CD14-positive monocyte (primary cell): ENCODE data around the gene PTPRR. TPM values are rescaled to one million over a fixed set of nuclear protein-coding genes. Genes with fewer than 3 reads are reported as not detected.

ENCODE experiments used
- DNase-seq, 3 donors: peaks; one replicate each; pipeline ENCODE4 v3.0.0-alpha.2; 2011 to 2022
- H2AFZ ChIP-seq: 2 replicates; pipeline ENCODE4 v1.6.0; 2012; ENCODE audit warnings: mild to moderate bottlenecking, low read depth, low read length, inconsistent platforms; ENCODE audit not compliant: insufficient read depth, poor library complexity, severe bottlenecking
- H3K27ac ChIP-seq, 2 donors: 1 replicate in 1 of 2; 2 replicates in 1 of 2; pipeline ENCODE4 v1.5.1; 2012 to 2013; ENCODE audit warnings: low read length in 2 of 2, control low read depth in 1 of 2, inconsistent platforms in 1 of 2, low read depth in 1 of 2, mild to moderate bottlenecking in 1 of 2
- H3K27me3 ChIP-seq, 2 donors: one replicate each; pipeline versions ENCODE4 v1.6.0 to v1.6.1; 2011 to 2013; ENCODE audit warnings: low read length in 2 of 2; ENCODE audit not compliant: control insufficient read depth in 2 of 2, insufficient read depth in 2 of 2
- H3K36me3 ChIP-seq, 2 donors: replicated peaks in 1 of 2; 1 replicate in 1 of 2; 2 replicates in 1 of 2; pipeline versions ENCODE4 v1.5.1 to v1.6.1; 2012 to 2013; ENCODE audit warnings: low read length in 2 of 2, control low read depth in 1 of 2, inconsistent platforms in 1 of 2, mild to moderate bottlenecking in 1 of 2; ENCODE audit not compliant: insufficient read depth in 2 of 2, control insufficient read depth in 1 of 2
- H3K4me1 ChIP-seq, 2 donors: 1 replicate in 1 of 2; 2 replicates in 1 of 2; pipeline versions ENCODE4 v1.5.1 to v1.6.1; 2012 to 2013; ENCODE audit warnings: low read length in 2 of 2, control low read depth in 1 of 2, inconsistent platforms in 1 of 2, mild to moderate bottlenecking in 1 of 2, moderate library complexity in 1 of 2; ENCODE audit not compliant: insufficient read depth in 2 of 2, control insufficient read depth in 1 of 2
- H3K4me2 ChIP-seq: replicated peaks from 2 replicates; pipeline ENCODE3; 2012; ENCODE audit warnings: low read length, moderate library complexity, mild to moderate bottlenecking; ENCODE audit not compliant: poor library complexity, severe bottlenecking; ENCODE audit errors: extremely low read depth
- H3K4me3 ChIP-seq, 3 experiments: fragments of 200-600 bp in 1 of 3; sonication (generic) in 1 of 3; replicated peaks in 1 of 3; 1 replicate in 2 of 3; 2 replicates in 1 of 3; pipeline ENCODE4 v1.5.1; 2011 to 2013; ENCODE audit warnings: low read length in 3 of 3, mild to moderate bottlenecking in 3 of 3, control low read depth in 2 of 3, low read depth in 2 of 3, inconsistent platforms in 1 of 3, moderate library complexity in 1 of 3
- H3K79me2 ChIP-seq: 2 replicates; pipeline ENCODE4 v1.6.0; 2012; ENCODE audit warnings: mild to moderate bottlenecking, control low read depth, inconsistent platforms, low read length, moderate library complexity; ENCODE audit not compliant: insufficient read depth
- H3K9ac ChIP-seq: 2 replicates; pipeline ENCODE4 v1.6.0; 2017; ENCODE audit warnings: low read length, mild to moderate bottlenecking; ENCODE audit not compliant: insufficient read depth, poor library complexity, severe bottlenecking
- H3K9me3 ChIP-seq, 2 donors: replicated peaks in 1 of 2; 1 replicate in 1 of 2; 2 replicates in 1 of 2; pipeline versions ENCODE4 v1.5.1 to v1.6.1; 2012 to 2013; ENCODE audit warnings: low read length in 2 of 2, control low read depth in 1 of 2; ENCODE audit not compliant: control insufficient read depth in 1 of 2, insufficient read depth in 1 of 2
- H4K20me1 ChIP-seq: 2 replicates; pipeline ENCODE4 v1.6.0; 2012; ENCODE audit warnings: mild to moderate bottlenecking, low read length, control low read depth, moderate library complexity; ENCODE audit not compliant: insufficient read depth
- H3K27ac Mint-ChIP-seq, 7 donors: one replicate each; pipeline ENCODE4 v1.8.0; 2020; ENCODE audit warnings: mild to moderate bottlenecking in 7 of 7, mixed read lengths in 7 of 7, moderate library complexity in 6 of 7, inconsistent platforms in 2 of 7
- H3K27me3 Mint-ChIP-seq, 3 donors: one replicate each; pipeline ENCODE4 v1.8.0; 2021 to 2022; ENCODE audit warnings: low read depth in 3 of 3, mild to moderate bottlenecking in 3 of 3, mixed read lengths in 3 of 3, moderate library complexity in 3 of 3, inconsistent platforms in 1 of 3
- H3K36me3 Mint-ChIP-seq, 2 donors: one replicate each; pipeline ENCODE4 v1.8.0; 2020; ENCODE audit warnings: mixed read lengths in 2 of 2, inconsistent platforms in 1 of 2, mild to moderate bottlenecking in 1 of 2
- H3K4me1 Mint-ChIP-seq: one replicate; pipeline ENCODE4 v1.8.0; 2020; ENCODE audit warnings: mild to moderate bottlenecking, mixed read lengths
- H3K4me3 Mint-ChIP-seq, 2 donors: one replicate each; pipeline ENCODE4 v1.8.0; 2020; ENCODE audit warnings: mild to moderate bottlenecking in 2 of 2, mixed read lengths in 2 of 2, moderate library complexity in 1 of 2
- H3K9me3 Mint-ChIP-seq, 7 donors: one replicate each; pipeline ENCODE4 v1.8.0; 2020 to 2022; ENCODE audit warnings: mixed read lengths in 7 of 7, mild to moderate bottlenecking in 6 of 7, moderate library complexity in 6 of 7, inconsistent platforms in 2 of 7
- CTCF ChIP-seq: fragments of 200-600 bp; IDR thresholded peaks from one replicate; pipeline ENCODE4 v1.8.0; 2022; ENCODE audit warnings: antibody characterized with exemption, mild to moderate bottlenecking
- WGBS: methylation state at CpG from one replicate; pipeline ENCODE4 v1.1.5; 2013; ENCODE audit warnings: missing lambda C conversion rate; ENCODE audit not compliant: insufficient coverage; 5-methylcytosine and 5-hydroxymethylcytosine counted together
- intact Hi-C, 2 donors: fragments of 100-400 bp; cut with micrococcal nuclease; formaldehyde crosslinking; loops; one replicate each; pipeline versions ENCODE4 v1.15.0 to v1.15.1; 2023
- polyA plus RNA-seq, 3 donors: library from polyadenylated mRNA; depleted of rRNA in 1 of 3; unstranded in 2 of 3; stranded (reverse) in 1 of 3; fragments of 300-500 nt in 2 of 3; fragments of >200 nt in 1 of 3; fragmentation: Illumina TruSeq in 2 of 3; gene quantifications; 1 replicate in 2 of 3; 2 replicates in 1 of 3; pipeline ENCODE4 v1.2.3, GENCODE V29; 2012 to 2021
- small RNA-seq: library from RNA; depleted of rRNA; stranded (forward); fragments of <200 nt; gene quantifications from one replicate; pipeline ENCODE3, GENCODE V24; 2012; ENCODE audit warnings: low read depth; ENCODE audit not compliant: insufficient read length

PTPRR gene
- polyA plus RNA-seq, 3 donors, result not detected

- Mint-ChIP-seq H3K27me3 (peaks cover 0 to 2% (median 1%) of the 10 kb centered on the region in 3 donors), H3K36me3 (no peaks in the 10 kb centered on the region), H3K4me1 (peaks cover 3% of the 10 kb centered on the region), H3K4me3 (no peak overlapping the region), H3K9me3 (peaks cover 0 to 6% (median 2%) of the 10 kb centered on the region in 7 donors), H3K27ac (no peak overlapping the region)
- Histone ChIP-seq H3K4me1 (no peaks in the 10 kb centered on the region), H3K9ac (no peak overlapping the region), H3K36me3 (no peaks in the 10 kb centered on the region), H3K9me3 (peaks cover 0 to 1% of the 10 kb centered on the region in 2 donors), H3K27me3 (no peaks in the 10 kb centered on the region), H4K20me1 (no peaks in the 10 kb centered on the region), H3K27ac (no peak overlapping the region), H3K4me3 (no peak overlapping the region), H3K4me2 (no peak overlapping the region), H3K79me2 (no peaks in the 10 kb centered on the region), H2AFZ (no peak overlapping the region)
- peak; percentile 89 for TF ChIP-seq CTCF
- peak; percentile 10 to 37 (median 11) for DNase-seq
- intact Hi-C loops, result no loop called here
- 6% methylated on average over 2 of the region's 6 CpGs for WGBS
Measured at GRCh38 chr12:70590051-70590450, 330.5 kb downstream of the PTPRR start.

Small RNA genes within 50 kb of the gene (small RNA-seq; reads per million reads assigned to genes)
- gene RF00019, result not detected

Other genes starting within 250 kb of the PTPRR start
- not detected for gene TSPAN8, start 237.3 kb upstream of the PTPRR start, polyA plus RNA-seq